ENCODE data around the gene APMAP.

The APMAP gene

GRCh38 chr20:25024171-25024570 lies 31.6 kb upstream of the APMAP start:
- no peak for DNase-seq

DNA sequence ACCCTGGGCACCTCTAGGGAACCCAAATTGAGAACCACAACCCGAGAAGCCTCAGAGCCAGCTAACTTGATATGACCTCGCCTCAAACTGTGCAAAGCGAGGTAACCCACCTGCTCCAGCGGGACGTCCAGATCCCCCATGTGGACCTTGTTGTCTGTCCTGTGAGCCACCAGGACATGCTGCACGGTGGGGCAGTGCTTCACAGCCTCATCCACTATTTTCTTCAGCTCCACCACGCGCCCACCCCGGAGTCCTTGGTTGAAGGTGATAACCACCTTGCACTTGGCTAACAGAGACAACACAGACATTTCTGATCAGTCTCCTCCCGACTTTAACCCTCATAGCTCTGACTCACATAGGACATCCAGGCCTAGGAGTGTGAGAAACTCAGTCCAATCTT lies 30.8 kb upstream of the APMAP start:
- no peak for DNase-seq

DNA sequence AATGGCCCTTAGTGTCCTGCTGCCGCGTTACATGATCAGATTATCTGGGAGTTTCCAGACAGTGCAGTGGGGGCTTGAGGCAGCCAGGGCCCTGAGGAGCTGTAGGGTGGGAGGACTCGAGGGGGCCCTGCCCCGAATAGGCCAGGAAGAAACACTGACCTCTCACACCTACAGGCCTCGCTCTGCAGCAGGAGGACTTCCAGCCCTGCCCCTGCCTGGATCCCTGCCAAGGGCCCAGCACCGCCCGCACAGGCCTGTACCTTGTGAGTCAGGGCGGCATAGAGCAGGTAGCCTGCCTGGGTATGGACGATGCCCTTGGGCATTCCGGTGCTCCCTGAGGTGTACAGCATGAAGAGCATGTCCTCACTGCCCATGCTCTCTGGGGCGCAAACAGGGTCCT lies 30.1 kb upstream of the APMAP start:
- no peak for DNase-seq

DNA sequence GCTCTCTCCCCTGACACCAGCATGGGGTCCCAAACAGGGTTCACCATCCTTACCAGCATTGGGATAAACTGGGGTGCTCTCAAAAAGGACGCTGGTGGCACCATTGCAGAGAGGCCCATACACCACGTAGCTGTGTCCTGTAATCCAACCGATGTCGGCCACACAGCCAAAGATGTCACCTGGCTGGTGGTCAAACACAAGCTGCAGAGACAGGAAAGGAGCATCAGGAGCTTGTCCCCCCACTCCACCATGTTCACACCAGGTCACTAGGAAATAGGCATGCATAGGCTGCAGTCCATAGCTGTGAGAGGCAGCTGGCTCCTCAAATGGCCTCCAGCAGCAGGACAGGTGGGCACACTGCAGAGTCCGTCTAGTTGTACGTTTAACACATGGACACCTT lies 28.8 kb upstream of the APMAP start:
- DNase-seq, result no peak

DNA sequence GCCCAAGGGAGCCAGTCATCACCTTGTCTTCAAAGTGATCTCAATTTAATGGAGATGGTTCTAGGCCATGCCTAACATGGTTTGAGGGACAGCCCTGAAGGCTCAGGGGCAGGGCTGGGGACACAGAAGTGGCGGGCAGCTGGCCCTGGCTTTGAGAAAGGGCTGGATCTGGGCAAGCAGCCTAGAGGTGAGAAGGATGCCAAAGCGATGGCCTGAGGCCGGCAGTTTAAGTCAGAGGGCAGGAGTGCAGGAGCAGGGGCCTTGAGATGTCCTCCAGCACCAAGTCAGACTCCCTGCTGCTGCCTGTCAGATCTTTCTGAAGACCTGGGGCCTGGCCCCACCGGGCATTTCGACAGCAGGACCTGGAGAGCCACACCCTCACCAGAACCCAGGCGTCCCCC lies 28.4 kb upstream of the APMAP start:
- no peak for DNase-seq

GRCh38 chr20:25020345-25020744 lies 27.8 kb upstream of the APMAP start:
- no peak for DNase-seq

- DNase-seq, result no peak
These were observed 27.0 kb upstream of the APMAP start for GRCh38 chr20:25019381-25020155.

DNA sequence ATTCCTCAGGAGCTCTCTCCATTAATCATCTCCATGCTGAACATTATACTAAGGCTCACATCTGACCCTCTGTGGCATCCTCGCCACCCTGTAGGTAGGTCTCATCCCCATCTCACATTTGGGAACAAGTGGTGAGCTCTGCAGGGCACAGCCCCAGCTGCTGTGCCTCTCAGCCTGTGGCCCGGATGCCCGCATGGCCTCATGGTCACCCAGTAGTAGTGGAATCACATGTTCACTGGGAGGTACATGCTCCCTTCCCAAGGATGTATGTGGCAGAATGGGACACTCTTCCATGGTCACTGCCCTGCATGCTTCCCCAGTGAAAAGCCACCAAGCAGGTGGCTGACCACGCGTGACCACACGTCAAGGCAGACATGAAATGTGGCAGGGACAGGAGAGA lies 26.3 kb upstream of the APMAP start:
- DNase-seq, result no peak

- DNase-seq, result no peak
These were observed 25.9 kb upstream of the APMAP start for GRCh38 chr20:25018425-25018824.

GRCh38 chr20:25017257-25017803 lies 24.8 kb upstream of the APMAP start:
- DNase-seq, result no peak

DNA sequence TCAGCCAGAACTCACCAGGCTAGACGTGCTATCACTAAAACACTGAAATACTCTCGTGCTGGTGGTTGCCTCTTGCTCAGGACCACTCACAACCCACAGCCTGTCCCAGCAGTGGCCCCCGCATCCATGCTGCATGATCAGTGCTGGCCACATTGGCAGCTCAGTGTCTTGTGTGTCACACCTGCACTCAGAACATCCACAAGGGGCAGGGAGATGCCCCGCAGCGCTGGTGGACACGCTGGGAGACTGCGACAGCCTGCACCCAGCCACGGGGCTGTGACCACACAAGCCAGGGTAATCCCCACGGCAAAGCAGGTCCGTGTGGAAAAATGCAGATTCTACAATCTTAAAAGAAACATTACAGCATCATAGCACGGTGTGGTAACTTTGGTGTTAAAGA lies 23.9 kb upstream of the APMAP start:
- DNase-seq, result no peak

DNA sequence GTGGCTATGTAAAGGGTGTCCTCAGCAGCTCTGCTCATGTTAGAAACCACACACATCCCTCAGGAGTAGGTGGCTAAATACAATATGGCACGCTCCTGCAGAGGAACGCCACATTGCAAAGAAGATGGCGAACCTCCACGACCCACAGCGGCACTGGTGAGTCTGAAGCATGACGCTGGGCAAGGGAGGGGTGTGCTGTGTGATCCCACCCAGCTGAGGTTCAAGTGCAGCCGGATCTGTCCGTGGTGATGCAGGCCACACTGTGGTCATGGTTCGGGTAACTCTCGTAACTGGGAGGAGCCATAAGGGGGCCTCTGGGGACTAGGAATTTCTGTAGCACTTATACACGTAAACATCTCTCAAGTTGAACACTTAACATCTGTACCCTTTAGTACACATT lies 23.4 kb upstream of the APMAP start:
- DNase-seq, result no peak

DNA sequence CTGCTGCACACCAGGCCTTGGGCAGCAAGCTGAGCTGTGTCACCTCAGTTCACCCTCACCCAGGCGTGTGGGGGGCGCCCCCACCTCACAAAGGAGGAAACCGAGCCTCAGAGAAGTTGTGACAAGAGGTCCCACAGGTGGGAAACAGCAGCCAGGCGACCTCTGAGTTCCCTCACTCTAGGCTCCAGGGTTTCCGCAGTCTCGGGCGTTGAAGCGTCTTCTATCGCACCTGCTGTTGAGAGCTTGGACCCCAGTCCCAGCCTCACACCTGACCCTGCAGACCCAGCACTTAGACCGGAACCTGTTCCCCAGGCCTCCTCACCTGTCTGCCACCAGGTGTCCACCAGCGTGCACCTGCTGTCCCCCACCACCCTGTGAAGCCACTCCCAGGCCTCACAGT lies 22.3 kb upstream of the APMAP start:
- DNase-seq, result no peak

- DNase-seq, result no peak
These were observed 21.2 kb upstream of the APMAP start for GRCh38 chr20:25013478-25014380.

DNA sequence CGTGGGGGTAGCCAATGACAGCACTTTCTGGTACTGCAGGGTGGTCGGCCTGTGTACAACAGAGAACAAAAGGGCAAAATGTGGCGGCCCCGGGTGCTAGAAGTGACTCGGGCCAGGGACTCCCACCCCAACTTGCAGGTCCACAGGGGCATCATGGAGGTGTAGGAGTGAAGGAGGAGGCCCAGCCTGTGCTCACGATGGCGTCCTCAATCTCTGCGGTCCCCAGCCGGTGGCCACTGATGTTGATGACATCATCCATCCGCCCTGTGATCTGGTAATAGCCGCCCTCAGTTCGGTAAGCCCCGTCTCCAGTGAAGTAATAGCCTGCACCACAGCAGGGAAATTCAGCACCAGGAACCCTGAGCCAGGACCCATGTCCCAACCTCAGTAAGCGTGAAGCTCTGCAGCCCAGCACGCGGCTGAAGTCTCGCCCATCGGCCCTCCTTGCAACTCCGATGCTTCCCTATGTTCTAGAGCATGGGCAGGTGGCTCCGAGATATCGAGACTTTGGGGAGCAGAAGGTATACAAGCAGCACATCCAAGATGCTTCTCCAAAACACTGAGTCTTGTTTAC lies 20.2 kb upstream of the APMAP start:
- DNase-seq, result no peak

- DNase-seq, result no peak
These were observed 19.3 kb upstream of the APMAP start for GRCh38 chr20:25011831-25012241.

DNA sequence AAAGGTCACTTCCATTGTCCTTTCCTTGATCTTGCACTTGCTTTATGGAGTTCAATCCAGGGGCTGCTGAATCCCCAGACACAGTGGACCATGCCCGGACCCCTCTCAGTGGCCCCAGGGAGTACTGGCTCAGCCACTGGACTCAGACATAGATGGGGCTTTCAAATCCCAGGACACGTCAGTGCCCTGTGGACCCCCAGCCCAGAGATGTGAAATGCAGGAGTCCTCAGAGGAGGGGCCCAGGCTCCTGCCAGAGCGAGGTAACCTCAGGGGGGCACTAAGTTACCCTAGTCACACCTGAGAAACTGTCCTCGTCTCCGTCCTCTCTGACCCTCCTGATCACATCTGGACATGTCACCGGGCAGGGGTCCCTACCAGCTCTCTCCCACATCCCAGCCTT lies 18.7 kb upstream of the APMAP start:
- no peak for DNase-seq

DNA sequence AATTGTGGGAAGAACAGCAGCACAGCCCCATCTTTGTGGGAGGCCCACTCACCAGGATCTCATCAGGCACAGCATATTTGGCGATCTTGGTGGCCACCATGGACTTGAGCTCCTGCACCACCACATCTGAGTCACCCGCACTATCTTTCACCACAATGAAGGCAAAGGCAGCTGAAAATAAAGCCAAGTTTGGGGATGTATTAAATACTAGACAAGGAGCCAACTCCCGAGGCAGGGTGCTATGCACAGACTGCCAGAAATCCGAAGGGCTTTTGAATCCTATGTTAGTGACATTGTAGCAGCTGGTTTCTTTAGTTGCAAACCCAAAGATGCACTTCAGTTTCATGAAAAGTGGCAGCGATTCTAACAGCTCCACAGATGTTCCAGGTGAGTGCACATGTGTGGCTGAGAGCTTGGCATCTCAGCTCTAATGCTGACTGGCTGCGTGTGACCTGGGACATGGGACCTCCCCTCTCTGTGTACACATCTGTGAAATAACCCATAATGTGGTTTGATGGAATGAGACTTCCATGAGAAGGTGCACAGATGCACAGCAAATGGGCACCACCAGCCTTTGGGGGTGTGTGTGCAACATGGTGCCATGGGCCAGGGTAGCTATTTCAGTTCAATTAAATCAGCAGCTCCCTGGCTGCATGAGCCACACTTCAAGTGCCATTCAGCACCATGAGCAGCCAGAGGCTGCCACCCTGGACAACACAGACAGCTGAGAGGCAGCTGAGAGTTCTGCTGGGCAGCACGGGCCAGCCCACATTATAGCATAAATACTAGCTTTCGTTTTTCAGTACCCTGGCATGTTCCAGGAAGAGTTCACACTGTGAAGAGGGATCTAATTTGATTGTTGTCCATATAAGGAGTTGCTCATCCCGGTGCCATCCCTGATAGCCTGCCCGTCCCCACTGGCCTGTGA lies 16.9 kb upstream of the APMAP start:
- no peak for DNase-seq

- DNase-seq, result no peak
These were observed 16.1 kb upstream of the APMAP start for GRCh38 chr20:25008388-25009217.

DNA sequence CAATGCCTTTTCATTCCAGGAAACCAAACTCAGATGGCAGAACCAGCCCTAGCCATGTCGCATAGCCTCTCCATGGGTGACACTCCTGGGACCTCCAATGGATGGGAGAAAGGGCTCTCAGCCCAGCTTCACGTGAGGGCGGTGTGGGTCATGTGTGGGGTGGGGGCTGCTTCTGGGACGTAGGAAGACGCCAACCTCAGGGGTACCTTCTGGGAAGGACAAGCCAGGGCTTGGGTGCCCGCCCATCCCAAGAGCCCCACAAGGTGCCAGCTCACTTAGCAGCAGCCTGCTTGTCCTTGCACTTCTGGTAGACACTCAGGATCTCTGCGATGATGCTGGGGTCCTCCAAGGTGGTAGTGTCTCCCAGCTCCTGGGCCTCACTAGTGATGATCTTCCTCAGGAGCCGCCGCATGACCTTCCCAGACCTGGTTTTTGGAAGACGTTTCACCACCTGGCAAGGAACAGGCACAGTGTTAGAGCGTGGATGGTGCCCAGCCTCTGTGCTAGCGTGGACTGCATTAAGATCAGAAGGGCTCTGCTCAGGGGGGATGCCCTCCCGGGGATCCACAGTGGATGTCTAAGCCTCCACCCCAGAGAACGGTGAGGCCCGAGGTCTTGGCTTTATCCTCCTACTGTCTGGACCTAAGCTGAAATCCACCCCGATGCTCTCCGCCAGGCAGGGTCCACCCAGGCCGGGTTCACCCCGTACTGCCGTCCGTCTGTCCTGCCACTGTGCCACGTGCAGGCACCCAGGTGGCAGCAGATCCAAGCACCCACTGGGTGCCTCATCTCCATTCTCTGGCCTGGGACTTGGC lies 15.1 kb upstream of the APMAP start:
- no peak for DNase-seq

Data from cerebellar nuclear complex (tissue), 1 donor.